ENCODE data around the gene FHOD3.
"Not testable (repeated sequence)": the region's sequence is repeated elsewhere in the genome, so short reads cannot be mapped to it uniquely, and the experiment has no call there.

The FHOD3 gene

GRCh38 chr18:36352384-36352783, 54.9 kb downstream of the FHOD3 start:
- DNase-seq, result no peak

GRCh38 chr18:36354989-36355388, 57.5 kb downstream of the FHOD3 start:
- no peak for DNase-seq

- no peak for DNase-seq
These were observed 58.0 kb downstream of the FHOD3 start for GRCh38 chr18:36355511-36355910.

- DNase-seq, result not testable (repeated sequence)
These were observed 59.2 kb downstream of the FHOD3 start for GRCh38 chr18:36356741-36357140.

- no peak for DNase-seq
These were observed 60.6 kb downstream of the FHOD3 start for GRCh38 chr18:36358141-36358540.

- no peak for DNase-seq
These were observed 62.9 kb downstream of the FHOD3 start for GRCh38 chr18:36360256-36360909.

GRCh38 chr18:36364911-36365624, 67.6 kb downstream of the FHOD3 start:
- DNase-seq, result no peak

GRCh38 chr18:36365836-36366775, 68.6 kb downstream of the FHOD3 start:
- DNase-seq, result no peak

GRCh38 chr18:36366994-36367839, 69.7 kb downstream of the FHOD3 start:
- no peak for DNase-seq

GRCh38 chr18:36368889-36369288, 71.4 kb downstream of the FHOD3 start:
- no peak for DNase-seq

- no peak for DNase-seq
These were observed 75.4 kb downstream of the FHOD3 start for GRCh38 chr18:36372903-36373311.

GRCh38 chr18:36374262-36374661, 76.7 kb downstream of the FHOD3 start:
- DNase-seq, result no peak

- DNase-seq, result no peak
These were observed 77.6 kb downstream of the FHOD3 start for GRCh38 chr18:36375118-36375517.

GRCh38 chr18:36376361-36376760, 78.8 kb downstream of the FHOD3 start:
- no peak for DNase-seq

- DNase-seq, result no peak
These were observed 80.1 kb downstream of the FHOD3 start for GRCh38 chr18:36377626-36378025.

- no peak for DNase-seq
These were observed 80.7 kb downstream of the FHOD3 start for GRCh38 chr18:36378205-36378604.

GRCh38 chr18:36379435-36379984, 82.0 kb downstream of the FHOD3 start:
- DNase-seq, result no peak

- DNase-seq, result no peak
These were observed 82.8 kb downstream of the FHOD3 start for GRCh38 chr18:36380173-36380827.

GRCh38 chr18:36381075-36381474, 83.6 kb downstream of the FHOD3 start:
- DNase-seq, result no peak

GRCh38 chr18:36382854-36383253, 85.3 kb downstream of the FHOD3 start:
- DNase-seq, result no peak

GRCh38 chr18:36386150-36386920, 88.8 kb downstream of the FHOD3 start:
- DNase-seq, result no peak
